Breast epithelium (tissue), 3 donors: ENCODE results near the gene ACTL9.
"Not testable (repeated sequence)": the region's sequence is repeated elsewhere in the genome, so short reads cannot be mapped to it uniquely, and the experiment has no call there.

Source experiments
- CTCF ChIP-seq, 3 donors: fragments of 450-650 bp; IDR thresholded peaks; one replicate each; pipeline ENCODE4 v1.5.1; 2016 to 2017; ENCODE audit warnings: antibody characterized with exemption in 3 of 3, mild to moderate bottlenecking in 3 of 3, moderate library complexity in 3 of 3
- POLR2A ChIP-seq: fragments of 450-650 bp; IDR thresholded peaks from one replicate; pipeline ENCODE4 v1.6.1; 2016; ENCODE audit warnings: antibody characterized with exemption, mild to moderate bottlenecking, moderate library complexity
- POLR2AphosphoS5 ChIP-seq, 3 donors: sonication (generic); formaldehyde crosslinking; IDR thresholded peaks; one replicate each; pipeline ENCODE4 v1.6.1; 2017; ENCODE audit warnings: antibody characterized with exemption in 3 of 3

- TF ChIP-seq POLR2AphosphoS5 (IDR thresholded peaks at IDR 0.05); POLR2A; CTCF (IDR thresholded peaks at IDR 0.05): not testable (repeated sequence)
Observed at GRCh38 chr19:8739291-8740065, 40.9 kb upstream of the ACTL9 start.
